Loucy (cell line): ENCODE results near the gene SEMA3D.

Experiments used
- CTCF ChIP-seq: fragments of 200-600 bp; sonication (generic); conservative IDR thresholded peaks from 2 replicates; pipeline ENCODE4 v1.5.1; 2014; ENCODE audit warnings: mild to moderate bottlenecking, antibody characterized with exemption, low read length
- EZH2phosphoT487 ChIP-seq: fragments of 200-600 bp; IDR thresholded peaks from 2 replicates; pipeline ENCODE4 v1.6.1; 2018; ENCODE audit warnings: antibody characterized with exemption, mild to moderate bottlenecking, moderate library complexity, borderline replicate concordance

DNA sequence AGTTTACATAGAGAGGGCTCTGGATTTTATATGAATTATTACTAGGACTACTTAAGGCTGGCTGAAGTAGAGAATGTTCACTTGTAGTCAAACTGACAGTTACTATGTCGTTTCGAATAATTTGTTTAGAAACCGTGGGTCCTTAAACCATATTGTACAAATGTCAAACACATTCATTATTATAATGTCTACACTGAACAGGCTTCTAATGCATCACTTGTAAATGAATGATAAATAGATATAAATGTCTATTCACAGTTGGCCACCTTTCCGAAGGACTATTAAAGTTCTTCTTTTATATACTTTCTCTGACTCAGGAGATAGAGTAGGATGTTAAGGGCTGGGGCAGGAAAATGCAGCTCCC, 95.3 kb downstream of the SEMA3D start:
- TF ChIP-seq CTCF (no peak), EZH2phosphoT487 (no peak)
